HG02623 (cell line): ENCODE measurements around the gene CACNG6.

ENCODE experiments used
- ATAC-seq: cut with Tn5 transposase; IDR thresholded peaks from one replicate; pipeline ENCODE4 v1.9.1; 2021; ENCODE audit warnings: moderate library complexity; ENCODE audit not compliant: unreplicated experiment

The CACNG6 gene

DNA sequence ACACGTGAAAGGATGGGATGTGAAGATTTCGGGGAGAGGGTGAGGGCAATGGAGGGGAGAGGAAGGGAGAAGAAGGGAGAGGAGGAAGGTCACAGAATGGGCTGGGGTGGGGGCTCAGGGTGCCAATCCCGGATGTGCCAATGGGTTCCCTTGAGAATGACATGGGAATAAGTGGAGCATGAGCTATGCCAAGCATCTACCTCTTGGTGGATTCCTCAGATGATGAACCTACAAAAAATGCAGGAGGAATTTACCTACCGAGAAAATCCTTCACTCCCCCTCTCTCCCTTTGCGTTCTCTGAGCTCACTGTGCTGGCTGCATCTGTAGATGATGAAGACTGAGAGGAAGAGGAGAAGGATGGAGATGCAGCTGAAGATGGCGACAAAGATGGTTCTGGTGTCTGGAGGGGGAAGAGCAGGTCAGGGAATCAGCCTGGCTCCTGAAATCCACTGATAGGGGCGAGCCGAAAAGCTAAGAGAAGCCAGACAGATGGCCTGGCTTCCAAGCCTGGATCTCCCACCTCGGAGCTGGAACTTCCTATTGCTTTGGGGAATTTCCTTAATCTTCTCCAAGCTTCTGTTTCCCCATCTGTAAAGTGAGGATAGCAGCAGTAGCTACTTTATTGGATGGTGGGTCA lies 50.7 kb downstream of the CACNG6 start:
- no peak for ATAC-seq

DNA sequence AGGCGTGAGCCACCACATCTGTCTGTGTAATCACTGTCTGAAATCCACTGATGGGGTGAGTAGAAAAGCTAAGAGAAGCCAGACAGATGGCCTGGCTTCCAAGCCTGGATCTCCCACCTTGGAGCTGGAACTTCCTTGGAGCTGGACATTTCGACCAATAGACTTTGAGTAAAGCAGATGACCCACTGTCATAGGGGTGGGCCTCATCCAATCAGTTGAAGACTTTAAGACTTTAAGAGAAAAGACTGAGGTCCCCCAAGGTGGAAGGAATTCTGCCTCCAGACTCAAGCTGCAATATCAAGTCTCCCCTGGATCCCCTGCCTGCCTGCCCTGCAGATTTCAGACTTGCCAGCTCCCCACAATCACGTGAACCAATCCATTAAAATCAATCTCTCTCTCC lies 51.6 kb downstream of the CACNG6 start:
- ATAC-seq: no peak

DNA sequence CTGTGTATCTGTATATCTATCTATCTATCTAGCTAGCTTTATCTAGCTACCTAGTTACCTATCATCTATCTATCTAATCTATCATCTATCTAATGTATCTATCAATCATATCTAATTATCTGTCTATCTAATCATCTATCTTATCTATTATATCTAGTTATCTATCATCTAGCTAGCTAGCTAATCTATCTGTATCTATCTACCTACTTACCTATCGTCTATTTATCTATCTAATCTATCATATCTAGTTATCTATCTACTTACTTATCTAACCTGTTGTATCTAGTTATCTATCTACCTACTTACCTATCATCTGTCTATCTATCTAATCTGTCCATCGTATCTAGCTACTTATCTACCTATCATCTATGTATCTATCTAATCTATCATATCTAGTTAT lies 54.3 kb downstream of the CACNG6 start:
- no peak for ATAC-seq

GRCh38 chr19:54047616-54048015 lies 56.2 kb downstream of the CACNG6 start:
- no peak for ATAC-seq
